Mammary epithelial cell (primary cell): Measurements from ENCODE around the gene UBE2Q1.

Experiments used
- EZH2 ChIP-seq: IDR thresholded peaks from 2 replicates; pipeline ENCODE4 v1.6.1; 2012; ENCODE audit warnings: low read length, inconsistent platforms, borderline replicate concordance
- TF ChIP-seq, protein P1 (sequence below), 2 donors: IDR thresholded peaks in 1 of 2; conservative IDR thresholded peaks in 1 of 2; 2 replicates each; pipeline ENCODE4 v1.5.1; 2011 to 2012; ENCODE audit warnings: inconsistent platforms in 2 of 2, low read length in 2 of 2, mild to moderate bottlenecking in 2 of 2, control low read depth in 1 of 2, low read depth in 1 of 2; ENCODE audit not compliant: insufficient read depth in 1 of 2; ENCODE audit errors: extremely low read depth in 1 of 2

DNA sequence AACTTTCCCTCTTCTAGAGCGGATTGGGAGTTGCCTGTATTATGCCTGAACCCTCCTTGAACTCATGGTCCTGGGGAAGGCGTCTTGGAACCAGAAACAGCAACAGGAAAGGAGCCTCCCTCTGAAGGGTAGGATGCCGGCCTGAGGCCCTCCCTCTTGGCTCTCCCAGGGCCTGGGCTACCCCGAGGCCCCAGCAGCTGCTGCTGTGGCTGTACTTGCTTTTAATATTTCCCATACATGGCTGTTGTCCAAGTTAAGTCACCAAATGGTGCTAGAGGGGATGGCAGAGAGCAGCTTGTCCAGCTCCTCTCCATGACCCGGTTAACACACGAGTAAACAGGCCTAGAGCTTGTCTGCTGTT lies 19.6 kb upstream of the UBE2Q1 start:
- TF ChIP-seq, protein P1, sequence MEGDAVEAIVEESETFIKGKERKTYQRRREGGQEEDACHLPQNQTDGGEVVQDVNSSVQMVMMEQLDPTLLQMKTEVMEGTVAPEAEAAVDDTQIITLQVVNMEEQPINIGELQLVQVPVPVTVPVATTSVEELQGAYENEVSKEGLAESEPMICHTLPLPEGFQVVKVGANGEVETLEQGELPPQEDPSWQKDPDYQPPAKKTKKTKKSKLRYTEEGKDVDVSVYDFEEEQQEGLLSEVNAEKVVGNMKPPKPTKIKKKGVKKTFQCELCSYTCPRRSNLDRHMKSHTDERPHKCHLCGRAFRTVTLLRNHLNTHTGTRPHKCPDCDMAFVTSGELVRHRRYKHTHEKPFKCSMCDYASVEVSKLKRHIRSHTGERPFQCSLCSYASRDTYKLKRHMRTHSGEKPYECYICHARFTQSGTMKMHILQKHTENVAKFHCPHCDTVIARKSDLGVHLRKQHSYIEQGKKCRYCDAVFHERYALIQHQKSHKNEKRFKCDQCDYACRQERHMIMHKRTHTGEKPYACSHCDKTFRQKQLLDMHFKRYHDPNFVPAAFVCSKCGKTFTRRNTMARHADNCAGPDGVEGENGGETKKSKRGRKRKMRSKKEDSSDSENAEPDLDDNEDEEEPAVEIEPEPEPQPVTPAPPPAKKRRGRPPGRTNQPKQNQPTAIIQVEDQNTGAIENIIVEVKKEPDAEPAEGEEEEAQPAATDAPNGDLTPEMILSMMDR (conservative IDR thresholded peaks at IDR 0.05 in 1 of 2, IDR thresholded peaks at IDR 0.05 in 1 of 2; ENCODE audit: extremely low read depth in 1 of 2, insufficient read depth in 1 of 2, low read depth in 1 of 2, low read length in 2 of 2) = no peak
- no peak for TF ChIP-seq EZH2
